NCI-H446 (cell line): Measurements from ENCODE around the gene APOBEC3C.
"Not testable (repeated sequence)": the region's sequence is repeated elsewhere in the genome, so short reads cannot be mapped to it uniquely, and the experiment has no call there.

Experiments
- DNase-seq, 2 experiments: peaks; one replicate each; lab custom pipeline; 2025; lab: John Stamatoyannopoulos, UW

The APOBEC3C gene

DNA sequence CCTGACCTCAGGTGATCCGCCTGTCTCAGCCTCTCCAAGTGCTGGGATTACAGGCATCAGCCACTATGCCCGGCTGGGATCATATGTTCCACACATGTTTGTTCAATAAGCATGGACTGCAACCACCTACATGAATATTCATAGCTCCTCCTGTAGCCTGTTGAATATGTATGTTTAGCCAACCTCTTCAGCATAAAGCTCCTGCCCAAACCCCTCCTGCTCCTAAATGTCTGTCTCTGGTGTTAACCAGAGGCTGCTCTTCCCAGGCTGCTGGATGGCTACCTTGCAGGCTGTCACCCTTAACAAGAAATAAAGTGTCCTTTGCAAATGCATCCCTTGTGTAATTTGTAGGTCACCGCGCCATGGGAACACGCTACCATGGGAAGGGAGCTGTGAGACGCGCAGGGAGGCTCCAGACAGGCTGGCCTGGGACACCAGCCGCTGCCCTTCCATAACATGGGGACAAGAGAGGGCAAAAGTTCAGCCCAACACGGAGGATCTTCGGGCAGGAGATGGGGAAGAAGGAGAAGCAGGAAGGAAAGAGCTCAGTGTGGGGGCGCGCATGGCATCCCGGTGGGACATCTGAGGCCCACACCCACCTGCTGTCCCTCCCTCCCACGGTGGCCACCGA lies 6.1 kb downstream of the APOBEC3C start:
- DNase-seq: not testable (repeated sequence)

DNA sequence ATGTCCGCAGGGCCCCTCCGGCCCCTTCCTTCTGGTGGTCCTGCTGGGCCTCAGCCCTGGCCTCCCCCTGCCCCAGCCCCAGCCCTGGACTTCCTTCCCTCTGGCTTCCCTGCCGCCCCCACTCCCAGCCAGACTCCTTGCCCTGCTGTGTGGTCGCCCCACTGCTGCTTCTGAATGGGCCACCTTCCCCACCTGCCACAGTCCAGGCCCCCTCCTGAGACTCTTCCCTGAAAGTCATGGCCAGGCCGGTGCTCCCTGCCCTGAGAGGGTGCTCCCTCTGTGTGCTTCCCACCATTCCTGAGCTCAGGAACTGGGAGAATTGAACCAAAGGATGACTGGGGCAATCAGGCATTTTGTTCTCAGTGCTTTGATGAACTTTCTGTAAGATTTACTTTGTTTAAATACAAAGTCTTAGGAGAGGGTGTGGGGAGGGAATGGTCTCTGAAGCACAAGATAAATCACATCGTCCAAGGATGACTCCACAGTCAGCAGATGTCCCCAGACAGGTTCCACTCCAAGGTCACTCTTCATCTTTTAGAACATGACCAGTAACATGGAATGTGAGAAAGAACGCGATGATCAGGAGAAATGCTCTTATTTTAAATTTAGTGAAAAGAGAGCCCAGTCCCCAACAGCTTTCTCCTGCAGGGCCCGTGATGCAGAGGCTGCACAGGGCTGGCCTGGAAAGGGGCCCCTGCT lies 7.6 kb downstream of the APOBEC3C start:
- no peak for DNase-seq

DNA sequence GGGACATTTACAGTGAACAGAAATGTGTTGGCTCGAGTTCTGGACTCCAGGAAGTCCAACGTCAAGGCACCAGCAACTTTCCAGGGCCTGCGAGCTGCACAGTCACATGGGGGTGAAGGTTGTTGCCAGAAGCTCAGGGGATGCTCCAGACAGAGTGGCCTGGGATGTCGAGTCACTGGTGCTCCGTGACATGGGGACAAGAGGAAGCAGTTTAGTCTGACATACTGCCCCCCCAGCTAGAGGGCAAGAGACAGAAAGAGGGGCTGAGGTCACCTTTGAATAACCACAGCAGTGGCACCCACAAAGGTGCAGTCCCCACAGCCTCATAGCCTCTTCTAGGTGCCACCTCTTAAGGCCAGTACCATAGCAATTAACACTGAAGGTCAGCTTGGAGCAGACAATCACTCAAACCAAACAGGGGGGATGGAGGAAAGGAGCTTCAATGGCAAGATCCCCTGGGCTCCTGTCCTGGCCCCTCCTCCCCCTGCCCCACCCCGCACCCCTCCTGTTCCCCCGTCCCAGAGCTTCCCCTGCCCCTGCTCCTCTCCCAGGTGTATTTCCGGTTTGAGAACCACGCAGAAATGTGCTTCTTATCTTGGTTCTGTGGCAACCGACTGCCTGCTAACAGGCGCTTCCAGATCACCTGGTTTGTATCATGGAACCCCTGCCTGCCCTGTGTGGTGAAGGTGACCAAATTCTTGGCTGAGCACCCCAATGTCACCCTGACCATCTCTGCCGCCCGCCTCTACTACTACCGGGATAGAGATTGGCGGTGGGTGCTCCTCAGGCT lies 10.7 kb downstream of the APOBEC3C start:
- DNase-seq: no peak

DNA sequence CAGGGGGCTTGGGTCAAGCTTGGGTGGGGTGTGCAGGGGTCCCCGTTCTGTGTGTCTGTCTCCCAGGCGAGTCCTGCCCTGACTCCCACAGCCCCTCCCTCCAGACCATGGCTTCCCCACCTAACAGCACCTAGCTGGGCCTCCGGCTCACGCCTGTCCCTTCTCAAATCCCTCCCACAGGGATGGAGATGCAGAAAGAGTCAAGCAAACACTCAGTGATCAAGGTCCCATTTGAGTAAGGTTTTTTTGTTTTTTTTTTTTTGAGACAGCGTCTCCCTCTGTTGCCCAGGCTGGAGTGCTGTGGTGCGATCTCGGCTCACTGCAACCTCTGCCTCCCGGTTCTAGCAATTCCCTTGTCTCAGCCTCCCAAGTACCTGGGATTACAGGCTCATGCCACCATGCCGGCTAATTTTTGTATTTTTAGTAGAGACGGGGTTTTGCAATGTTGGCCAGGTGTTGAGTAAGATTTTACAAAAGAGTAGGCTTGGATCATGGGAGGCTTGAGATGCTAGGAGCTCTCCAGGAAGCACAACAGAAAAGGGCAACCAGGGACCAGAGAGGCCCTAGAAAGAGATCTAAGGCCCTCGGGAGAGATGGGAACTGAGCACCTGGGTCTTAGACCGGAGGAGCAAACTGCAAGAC lies 12.6 kb downstream of the APOBEC3C start:
- no peak for DNase-seq

DNA sequence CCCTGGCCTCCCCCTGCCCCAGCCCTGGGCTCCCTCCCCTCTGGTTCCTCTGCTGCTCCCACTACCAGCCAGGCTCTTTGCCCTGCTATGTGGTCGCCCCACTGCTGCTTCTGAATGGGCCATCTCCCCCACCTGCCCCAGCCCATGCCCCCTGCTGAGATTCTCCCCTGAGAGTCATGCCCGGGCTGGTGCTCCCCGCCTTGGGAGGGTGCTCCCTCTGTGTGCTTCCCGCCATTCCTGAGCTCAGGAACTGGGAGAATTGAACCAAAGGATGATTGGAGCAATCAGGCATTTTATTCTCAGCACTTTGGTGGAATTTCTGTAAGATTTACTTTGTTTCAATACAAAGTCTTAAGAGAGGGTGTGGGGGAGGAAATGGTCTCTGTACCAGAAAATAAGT lies 13.7 kb downstream of the APOBEC3C start:
- DNase-seq: no peak

DNA sequence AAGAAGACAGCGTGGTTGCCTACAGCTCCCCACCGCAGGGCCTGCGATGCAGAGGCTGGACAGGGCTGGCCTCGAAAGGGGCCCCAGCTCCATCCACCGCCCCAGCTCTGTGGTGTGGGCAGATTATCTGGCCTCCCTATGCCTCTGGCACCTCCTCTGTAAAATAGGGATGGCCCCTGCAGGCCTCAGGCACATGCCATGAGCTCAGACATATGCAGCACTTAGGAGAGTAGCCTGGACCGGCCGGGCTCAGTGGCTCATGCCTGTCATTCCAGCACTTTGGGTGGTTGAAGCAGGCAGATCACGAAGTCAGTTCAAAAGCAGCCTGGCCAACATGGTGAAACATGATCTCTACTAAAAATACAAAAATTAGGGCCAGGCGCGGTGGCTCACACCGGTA lies 14.2 kb downstream of the APOBEC3C start:
- DNase-seq: no peak

DNA sequence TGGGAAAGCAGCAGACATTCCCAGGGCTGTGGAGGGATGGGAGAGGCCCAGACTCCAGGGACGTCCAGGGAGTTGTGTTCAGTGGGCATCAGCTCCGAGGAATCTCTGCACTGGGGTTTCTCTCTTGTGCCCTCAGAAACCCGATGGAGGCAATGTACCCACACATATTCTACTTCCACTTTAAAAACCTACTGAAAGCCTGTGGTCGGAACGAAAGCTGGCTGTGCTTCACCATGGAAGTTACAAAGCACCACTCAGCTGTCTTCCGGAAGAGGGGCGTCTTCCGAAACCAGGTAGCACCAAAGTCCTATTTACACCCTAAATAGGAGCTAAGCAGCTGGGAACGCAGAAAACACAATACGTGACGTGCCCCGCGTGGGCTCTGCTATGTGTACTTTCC lies 15.2 kb downstream of the APOBEC3C start:
- no peak for DNase-seq

DNA sequence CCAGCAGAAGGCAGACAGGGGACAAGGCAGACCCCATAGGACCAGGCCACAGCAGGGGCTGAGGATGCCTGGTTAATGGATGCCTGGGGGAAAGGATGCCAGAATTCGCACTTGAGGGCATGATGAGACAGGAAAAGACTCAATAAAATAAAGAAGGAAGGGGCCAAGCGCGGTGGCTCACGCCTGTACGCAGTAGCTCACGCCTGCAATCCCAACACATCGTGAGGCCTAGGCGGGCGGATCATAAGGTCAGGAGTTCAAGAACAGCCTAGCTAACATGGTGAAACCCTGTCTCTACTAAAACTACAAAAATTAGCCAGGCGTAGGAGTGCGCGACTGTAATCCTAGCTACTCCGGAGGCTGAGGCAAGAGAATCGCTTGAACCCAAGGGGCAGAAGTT lies 16.6 kb downstream of the APOBEC3C start:
- DNase-seq: no peak

DNA sequence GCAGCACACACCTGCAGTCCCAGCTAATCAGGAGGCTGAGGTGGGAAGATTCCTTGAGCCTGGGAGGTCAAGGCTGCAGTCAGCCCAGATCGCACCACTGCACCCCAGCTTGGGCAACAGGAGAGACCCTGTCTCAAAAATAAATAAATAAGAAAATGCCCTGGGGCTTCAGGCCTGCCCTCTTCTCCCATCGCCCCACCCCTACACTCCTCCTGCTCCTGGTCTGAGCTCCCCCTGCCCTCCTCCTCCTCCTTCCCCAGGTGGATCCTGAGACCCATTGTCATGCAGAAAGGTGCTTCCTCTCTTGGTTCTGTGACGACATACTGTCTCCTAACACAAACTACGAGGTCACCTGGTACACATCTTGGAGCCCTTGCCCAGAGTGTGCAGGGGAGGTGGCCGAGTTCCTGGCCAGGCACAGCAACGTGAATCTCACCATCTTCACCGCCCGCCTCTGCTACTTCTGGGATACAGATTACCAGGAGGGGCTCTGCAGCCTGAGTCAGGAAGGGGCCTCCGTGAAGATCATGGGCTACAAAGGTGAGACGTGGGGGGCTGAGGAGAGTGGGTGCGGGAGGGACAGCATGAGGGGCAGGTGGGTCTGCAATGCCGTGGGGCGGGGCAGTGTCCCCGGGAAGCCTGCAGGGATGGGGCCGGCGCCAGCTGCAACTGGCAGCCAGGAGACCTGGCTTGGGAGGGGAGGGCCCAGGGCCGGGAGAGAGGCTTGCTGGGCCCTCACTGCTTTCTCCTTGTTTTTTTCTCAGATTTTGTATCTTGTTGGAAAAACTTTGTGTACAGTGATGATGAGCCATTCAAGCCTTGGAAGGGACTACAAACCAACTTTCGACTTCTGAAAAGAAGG lies 17.6 kb downstream of the APOBEC3C start:
- DNase-seq: not testable (repeated sequence)

DNA sequence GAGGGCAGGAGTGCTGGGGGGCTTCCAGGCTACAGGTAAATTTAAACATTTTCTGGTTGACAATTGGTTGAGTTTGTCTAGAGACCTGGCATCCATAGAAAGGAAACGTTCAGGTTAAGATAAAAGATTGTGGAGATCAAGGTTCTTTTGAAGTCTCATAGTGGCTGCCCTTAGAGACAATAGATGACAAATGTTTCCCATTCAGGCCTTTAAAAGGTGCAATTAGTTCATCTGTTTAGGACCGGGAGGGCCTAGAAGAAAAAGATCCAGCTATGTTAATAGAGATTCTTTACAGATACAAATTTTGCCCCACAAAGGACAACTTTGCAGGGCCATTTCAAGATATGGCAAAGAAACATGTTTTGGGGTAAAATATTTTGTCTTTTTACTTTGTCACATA lies 23.0 kb downstream of the APOBEC3C start:
- not testable (repeated sequence) for DNase-seq

DNA sequence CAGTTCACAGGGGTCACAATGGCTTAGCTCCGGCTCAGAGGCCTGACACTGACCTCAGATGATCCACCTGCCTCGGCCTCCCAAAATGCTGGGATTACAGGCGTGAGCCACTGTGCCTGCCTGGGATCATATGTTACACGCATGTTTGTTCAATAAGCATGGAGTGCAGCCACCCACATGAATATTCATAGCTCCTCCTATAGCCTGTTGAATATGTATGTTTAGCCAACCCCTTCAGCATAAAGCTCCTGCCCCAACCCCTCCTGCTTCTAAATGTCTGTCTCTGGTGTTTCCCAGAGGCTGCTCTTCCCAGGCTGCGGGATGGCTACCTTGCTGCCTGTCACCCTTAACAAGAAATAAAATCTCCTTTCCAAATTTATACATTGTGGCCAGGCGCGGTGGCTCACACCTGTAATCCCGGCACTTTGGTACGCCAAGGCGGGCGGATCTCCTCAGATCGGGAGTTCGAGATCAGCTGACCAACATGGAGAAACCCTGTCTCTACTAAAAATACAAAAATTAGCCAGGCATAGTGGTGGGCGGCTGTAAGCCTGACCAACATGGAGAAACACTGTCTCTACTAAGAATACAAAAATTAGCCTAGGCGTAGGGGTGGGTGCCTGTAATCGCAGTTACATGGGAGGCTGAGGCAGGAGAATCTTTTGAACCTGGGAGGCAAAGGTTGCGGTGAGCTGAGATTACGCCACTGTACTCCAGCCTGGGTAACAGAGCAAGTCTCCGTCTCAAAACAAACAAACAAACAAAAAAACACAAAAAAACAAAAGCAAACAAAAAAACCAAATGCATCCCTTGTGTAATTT lies 25.5 kb downstream of the APOBEC3C start:
- DNase-seq: no peak

DNA sequence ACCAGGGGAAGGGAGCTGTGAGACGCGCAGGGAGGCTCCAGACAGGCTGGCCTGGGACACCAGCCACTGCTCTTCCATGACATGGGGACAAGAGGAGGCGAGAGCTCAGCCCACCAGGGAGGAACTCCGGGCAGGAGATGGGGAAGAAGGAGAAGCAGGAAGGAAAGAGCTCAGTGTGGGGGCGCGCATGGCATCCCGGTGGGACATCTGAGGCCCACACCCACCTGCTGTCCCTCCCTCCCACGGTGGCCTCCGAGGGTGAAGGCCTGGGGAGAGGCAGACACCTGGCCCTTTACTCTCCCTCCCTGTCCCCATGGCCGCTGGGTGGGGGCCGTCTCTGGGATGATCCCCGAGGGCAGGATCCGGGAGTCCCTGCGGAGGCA lies 26.1 kb downstream of the APOBEC3C start:
- not testable (repeated sequence) for DNase-seq

DNA sequence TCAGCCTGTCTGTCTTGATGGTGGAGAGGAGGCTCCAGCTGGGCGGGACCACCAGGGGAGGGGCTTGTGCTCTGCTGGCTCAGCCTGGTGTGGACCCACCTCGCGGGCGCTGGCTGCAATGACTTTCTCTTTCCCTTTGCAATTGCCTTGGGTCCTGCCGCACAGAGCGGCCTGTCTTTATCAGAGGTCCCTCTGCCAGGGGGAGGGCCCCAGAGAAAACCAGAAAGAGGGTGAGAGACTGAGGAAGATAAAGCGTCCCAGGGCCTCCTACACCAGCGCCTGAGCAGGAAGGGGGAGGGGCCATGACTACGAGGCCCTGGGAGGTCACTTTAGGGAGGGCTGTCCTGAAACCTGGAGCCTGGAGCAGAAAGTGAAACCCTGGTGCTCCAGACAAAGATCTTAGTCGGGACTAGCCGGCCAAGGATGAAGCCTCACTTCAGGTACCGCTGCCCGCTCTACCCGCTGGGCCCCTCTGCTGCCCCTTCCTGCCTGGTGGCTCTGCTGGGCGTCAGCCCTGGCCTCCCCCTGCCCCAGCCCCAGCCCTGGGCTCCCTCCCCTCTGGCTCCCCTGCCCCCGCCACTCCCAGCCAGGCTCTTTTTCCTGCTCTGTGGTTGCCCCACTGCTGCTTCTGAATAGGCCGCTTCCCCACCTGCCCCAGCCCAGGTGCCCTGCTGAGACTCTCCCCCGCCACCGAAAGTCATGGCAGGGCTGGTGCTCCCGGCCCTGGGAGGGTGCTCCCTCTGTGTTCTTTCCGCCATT lies 26.7 kb downstream of the APOBEC3C start, which contains the start of gene APOBEC3F:
Gene APOBEC3F (plus strand): TSS at position 327 of the 759 bp plus-strand sequence. CDS start 97 bp downstream, at position 424.
- not testable (repeated sequence) for DNase-seq

DNA sequence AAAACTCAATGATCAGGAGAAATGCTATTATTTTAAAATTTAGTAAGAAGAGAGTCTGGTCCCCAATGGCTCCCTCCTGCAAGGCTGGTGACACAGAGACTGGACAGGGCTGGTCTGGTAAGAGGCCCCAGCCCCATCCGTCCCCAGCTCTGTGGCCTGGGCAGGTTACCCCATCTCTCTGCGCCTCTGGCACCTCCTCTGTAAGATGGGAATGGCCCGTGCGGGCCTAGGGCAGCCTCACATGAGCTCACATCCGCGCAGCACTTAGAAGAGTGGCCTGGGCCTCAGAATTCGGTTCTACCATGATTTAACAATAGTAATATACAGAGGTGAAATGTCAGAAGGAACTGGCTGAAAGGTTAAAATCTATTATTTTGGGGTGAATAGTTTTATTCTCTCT lies 27.9 kb downstream of the APOBEC3C start:
- DNase-seq: no peak

DNA sequence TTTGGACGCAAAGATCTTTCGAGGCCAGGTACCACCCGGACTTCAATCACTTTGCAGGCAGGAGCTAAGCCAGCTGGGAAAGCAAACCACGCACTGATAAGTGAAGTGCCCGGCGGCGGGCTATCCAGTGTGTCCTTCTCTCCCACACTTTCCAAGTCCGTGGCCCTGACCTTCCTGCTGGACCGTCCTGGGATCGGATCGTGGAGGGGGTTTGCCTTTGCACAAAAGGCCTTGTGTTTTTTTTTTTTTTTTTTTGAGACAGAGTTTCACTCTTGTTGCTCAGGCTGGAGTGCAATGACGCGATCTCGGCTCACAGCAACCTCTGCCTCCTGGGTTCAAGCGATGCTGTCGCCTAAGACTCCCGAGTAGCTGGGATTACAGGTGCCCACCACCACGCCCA lies 29.0 kb downstream of the APOBEC3C start:
- DNase-seq: not testable (repeated sequence)

DNA sequence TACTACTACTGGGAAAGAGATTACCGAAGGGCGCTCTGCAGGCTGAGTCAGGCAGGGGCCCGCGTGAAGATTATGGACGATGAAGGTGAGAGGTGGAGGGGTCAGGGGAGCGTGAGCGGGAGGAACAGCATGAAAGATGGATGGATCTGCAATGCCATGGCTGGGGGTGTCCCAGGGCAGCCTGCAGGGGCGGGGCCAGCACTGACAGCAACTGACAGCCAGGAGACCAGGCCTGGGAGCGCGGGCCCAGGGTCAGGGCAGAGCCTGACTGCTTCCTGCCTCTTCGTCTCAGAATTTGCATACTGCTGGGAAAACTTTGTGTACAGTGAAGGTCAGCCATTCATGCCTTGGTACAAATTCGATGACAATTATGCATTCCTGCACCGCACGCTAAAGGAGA lies 31.1 kb downstream of the APOBEC3C start:
- DNase-seq: not testable (repeated sequence)

DNA sequence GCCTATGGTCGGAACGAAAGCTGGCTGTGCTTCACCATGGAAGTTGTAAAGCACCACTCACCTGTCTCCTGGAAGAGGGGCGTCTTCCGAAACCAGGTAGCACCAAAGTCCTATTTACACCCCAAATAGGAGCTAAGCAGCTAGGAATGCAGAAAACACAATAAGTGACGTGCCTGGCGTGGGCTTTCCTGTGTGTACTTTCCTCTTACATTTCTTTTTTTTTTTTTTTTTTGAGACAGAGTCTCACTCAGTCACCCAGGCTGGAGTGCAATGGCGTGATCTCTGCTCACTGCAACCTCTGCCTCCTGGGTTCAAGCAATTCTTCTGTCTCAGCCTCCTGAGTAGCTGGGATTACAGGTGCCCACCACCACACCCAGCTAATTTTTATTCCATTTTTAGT lies 35.4 kb downstream of the APOBEC3C start:
- DNase-seq: not testable (repeated sequence)

DNA sequence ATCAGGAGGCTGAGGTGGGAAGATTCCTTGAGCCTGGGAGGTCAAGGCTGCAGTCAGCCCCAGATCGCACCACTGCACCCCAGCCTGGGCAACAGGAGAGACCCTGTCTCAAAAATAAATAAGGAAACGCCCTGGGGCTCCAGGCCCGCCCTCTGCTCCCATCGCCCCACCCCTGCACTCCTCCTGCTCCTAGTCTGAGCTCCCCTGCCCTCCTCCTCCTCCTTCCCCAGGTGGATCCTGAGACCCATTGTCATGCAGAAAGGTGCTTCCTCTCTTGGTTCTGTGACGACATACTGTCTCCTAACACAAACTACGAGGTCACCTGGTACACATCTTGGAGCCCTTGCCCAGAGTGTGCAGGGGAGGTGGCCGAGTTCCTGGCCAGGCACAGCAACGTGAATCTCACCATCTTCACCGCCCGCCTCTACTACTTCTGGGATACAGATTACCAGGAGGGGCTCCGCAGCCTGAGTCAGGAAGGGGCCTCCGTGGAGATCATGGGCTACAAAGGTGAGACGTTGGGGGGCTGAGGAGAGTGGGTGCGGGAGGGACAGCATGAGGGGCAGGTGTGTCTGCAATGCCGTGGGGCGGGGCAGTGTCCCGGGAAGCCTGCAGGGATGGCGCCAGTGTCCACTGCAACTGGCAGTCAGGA lies 37.9 kb downstream of the APOBEC3C start:
- DNase-seq: not testable (repeated sequence)

DNA sequence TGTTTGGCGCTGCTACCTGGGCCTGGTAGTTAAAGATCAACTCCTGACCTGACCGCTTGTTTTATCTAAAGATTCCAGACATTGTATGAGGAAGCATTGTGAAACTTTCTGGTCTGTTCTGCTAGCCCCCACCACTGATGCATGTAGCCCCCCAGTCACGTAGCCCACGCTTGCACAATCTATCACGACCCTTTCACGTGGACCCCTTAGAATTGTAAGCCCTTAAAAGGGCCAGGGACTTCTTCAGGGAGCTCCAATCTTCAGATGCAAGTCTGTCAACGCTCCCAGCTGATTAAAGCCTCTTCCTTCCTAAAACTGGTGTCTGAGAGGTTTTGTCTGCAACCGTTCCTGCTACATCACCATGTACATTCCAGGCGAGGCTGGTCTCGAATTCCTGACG lies 41.6 kb downstream of the APOBEC3C start:
- DNase-seq: no peak
